K562 (cell line): ENCODE measurements around the gene C1orf116. TPM values are rescaled to one million over a fixed set of nuclear protein-coding genes. Genes with fewer than 3 reads are reported as not detected.

Experiments
- ASH1L ChIP-seq: fragments of 450-650 bp; IDR thresholded peaks from 2 replicates; pipeline ENCODE4 v1.6.1; 2018; ENCODE audit warnings: borderline replicate concordance, mild to moderate bottlenecking, low read depth; ENCODE audit not compliant: partially characterized antibody
- CBX1 ChIP-seq: sonication (generic); IDR thresholded peaks from 2 replicates; pipeline ENCODE4 v1.6.1; 2016; ENCODE audit warnings: antibody characterized with exemption, low read depth, mild to moderate bottlenecking
- DDX20 ChIP-seq: fragments of 450-650 bp; IDR thresholded peaks from 2 replicates; pipeline ENCODE4 v1.6.1; 2016; ENCODE audit warnings: missing genetic modification characterization, low read depth, mild to moderate bottlenecking, missing compliant biosample characterization, moderate library complexity
- HEY1 ChIP-seq: fragments of 250-450 bp; sonication (Bioruptor Pico); IDR thresholded peaks from 2 replicates; pipeline ENCODE4 v1.5.0; 2020; ENCODE audit warnings: mild to moderate bottlenecking, moderate library complexity, borderline replicate concordance
- HIVEP1 ChIP-seq: fragments of 250-450 bp; sonication (Bioruptor Pico); IDR thresholded peaks from 2 replicates; pipeline ENCODE4 v1.4.0; 2020; ENCODE audit warnings: mild to moderate bottlenecking
- IRF2 ChIP-seq: sonication (generic); formaldehyde crosslinking; IDR thresholded peaks from 2 replicates; pipeline ENCODE4 v1.8.1; 2022; ENCODE audit warnings: mild to moderate bottlenecking, missing genetic modification reagents
- NEUROD1 ChIP-seq: fragments of 150-350 bp; IDR thresholded peaks from 2 replicates; pipeline ENCODE4 v1.6.1; 2014; ENCODE audit warnings: borderline replicate concordance, low read length, low read depth; ENCODE audit not compliant: partially characterized antibody
- TAL1 ChIP-seq: fragments of 450-650 bp; IDR thresholded peaks from 2 replicates; pipeline ENCODE4 v1.6.1; 2016; ENCODE audit warnings: mild to moderate bottlenecking
- polyA plus RNA-seq, 8 experiments: library from polyadenylated mRNA; depleted of rRNA in 4 of 8; stranded (reverse) in 5 of 8; unstranded in 3 of 8; fragments of >200 nt; fragmentation: Nextera tagmentation in 2 of 8; fragmentation: Illumina TruSeq in 1 of 8; extraction: Ambion mirVana in 2 of 8; extraction: Trizol in 1 of 8; gene quantifications; 2 replicates each; pipeline versions ENCODE4 v1.2.1 to v1.2.3, GENCODE V29; 2011 to 2014; ENCODE audit warnings: inconsistent platforms in 1 of 8, missing spikeins in 1 of 8
- total RNA-seq, 7 experiments: library from RNA; depleted of rRNA in 6 of 7; stranded (reverse); fragments of >200 nt in 6 of 7; fragmentation: Illumina TruSeq in 2 of 7; extraction: Trizol in 2 of 7; gene quantifications; 2 replicates each; pipeline versions ENCODE4 v1.2.1 to v1.2.3, GENCODE V29; 2011 to 2021; ENCODE audit warnings: low replicate concordance in 1 of 7
- TF ChIP-seq, protein P1 (sequence below): fragments of 250-450 bp; sonication (Bioruptor Pico); IDR thresholded peaks from 2 replicates; pipeline ENCODE4 v1.4.0; 2020; ENCODE audit warnings: mild to moderate bottlenecking, moderate library complexity, borderline replicate concordance
- TF ChIP-seq, protein P2 (sequence below): IDR thresholded peaks from 3 replicates; pipeline ENCODE4 v1.6.1; 2011; ENCODE audit warnings: borderline replicate concordance, mild to moderate bottlenecking; ENCODE audit not compliant: insufficient read length, insufficient read depth
- TF ChIP-seq, protein P3 (sequence below), 3 experiments: IDR thresholded peaks in 2 of 3; conservative IDR thresholded peaks in 1 of 3; 2 replicates each; pipeline ENCODE4 v1.5.1; 2011 to 2012; ENCODE audit warnings: low read length in 3 of 3, mild to moderate bottlenecking in 3 of 3, control low read depth in 2 of 3, improper control_type of control experiment in 1 of 3, inconsistent platforms in 1 of 3, low read depth in 1 of 3, mixed read lengths in 1 of 3, moderate library complexity in 1 of 3; ENCODE audit not compliant: insufficient read depth in 2 of 3
- TF ChIP-seq, protein P4 (sequence below): IDR thresholded peaks from 2 replicates; pipeline ENCODE4 v1.6.1; 2011; ENCODE audit warnings: borderline replicate concordance, low read depth, mild to moderate bottlenecking, moderate library complexity, low read length; ENCODE audit not compliant: insufficient read depth, poor library complexity, severe bottlenecking
- TF ChIP-seq, protein P5 (sequence below): sonication (generic); IDR thresholded peaks from 2 replicates; pipeline ENCODE4 v1.6.1; 2016

The C1orf116 gene
- total and polyA plus RNA-seq, 9 of the 15 experiments (the other 6 are each of a cell fraction or from before 2014, with no cell fraction given): 0.62 to 3.0 (median 0.95) TPM

DNA sequence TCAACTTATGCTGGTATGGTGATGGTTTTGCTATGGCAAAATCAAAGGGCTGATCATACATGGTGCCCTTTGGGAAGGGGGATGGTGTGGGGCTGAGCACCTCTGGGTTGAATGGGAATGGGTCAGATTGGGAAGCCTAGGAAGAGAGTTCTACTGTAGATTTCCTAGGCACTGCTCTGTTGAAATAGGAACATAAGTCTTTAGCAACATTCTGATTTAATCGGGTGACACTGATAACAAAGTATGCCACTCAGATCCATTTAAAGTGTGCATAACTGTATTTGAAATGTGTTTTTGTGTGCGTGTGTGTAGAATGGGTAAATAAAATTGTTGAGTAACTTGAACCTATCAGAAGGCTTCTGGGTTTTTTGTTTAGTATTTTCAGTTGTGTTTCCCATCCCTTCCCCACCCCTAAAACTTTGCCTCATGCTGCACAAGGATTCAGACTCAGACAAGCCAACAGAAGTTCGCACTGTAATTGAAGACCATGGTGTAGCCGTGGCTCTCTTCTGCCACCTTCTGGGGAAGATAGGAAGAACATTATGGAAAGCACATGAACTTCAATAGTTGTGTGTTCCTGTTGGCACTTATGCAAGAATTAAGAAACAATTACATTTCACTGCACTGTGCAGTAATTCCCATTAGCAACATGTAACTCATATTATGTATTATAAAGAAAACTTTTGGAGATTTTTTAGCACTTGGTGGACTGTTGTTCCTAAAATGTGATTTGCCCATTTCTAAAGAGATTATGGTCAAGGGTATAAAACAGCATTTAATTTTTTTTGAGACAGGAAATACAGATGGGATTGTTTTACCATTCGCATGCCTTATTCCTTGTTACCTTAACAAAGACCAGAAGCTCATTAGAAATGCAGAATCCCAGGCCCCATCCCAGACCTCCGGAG lies 45.2 kb upstream of the C1orf116 start (continued):
- TF ChIP-seq, protein P1, sequence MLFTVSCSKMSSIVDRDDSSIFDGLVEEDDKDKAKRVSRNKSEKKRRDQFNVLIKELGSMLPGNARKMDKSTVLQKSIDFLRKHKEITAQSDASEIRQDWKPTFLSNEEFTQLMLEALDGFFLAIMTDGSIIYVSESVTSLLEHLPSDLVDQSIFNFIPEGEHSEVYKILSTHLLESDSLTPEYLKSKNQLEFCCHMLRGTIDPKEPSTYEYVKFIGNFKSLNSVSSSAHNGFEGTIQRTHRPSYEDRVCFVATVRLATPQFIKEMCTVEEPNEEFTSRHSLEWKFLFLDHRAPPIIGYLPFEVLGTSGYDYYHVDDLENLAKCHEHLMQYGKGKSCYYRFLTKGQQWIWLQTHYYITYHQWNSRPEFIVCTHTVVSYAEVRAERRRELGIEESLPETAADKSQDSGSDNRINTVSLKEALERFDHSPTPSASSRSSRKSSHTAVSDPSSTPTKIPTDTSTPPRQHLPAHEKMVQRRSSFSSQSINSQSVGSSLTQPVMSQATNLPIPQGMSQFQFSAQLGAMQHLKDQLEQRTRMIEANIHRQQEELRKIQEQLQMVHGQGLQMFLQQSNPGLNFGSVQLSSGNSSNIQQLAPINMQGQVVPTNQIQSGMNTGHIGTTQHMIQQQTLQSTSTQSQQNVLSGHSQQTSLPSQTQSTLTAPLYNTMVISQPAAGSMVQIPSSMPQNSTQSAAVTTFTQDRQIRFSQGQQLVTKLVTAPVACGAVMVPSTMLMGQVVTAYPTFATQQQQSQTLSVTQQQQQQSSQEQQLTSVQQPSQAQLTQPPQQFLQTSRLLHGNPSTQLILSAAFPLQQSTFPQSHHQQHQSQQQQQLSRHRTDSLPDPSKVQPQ (CRISPR knock-in tag): no peak
- TF ChIP-seq, protein P2, sequence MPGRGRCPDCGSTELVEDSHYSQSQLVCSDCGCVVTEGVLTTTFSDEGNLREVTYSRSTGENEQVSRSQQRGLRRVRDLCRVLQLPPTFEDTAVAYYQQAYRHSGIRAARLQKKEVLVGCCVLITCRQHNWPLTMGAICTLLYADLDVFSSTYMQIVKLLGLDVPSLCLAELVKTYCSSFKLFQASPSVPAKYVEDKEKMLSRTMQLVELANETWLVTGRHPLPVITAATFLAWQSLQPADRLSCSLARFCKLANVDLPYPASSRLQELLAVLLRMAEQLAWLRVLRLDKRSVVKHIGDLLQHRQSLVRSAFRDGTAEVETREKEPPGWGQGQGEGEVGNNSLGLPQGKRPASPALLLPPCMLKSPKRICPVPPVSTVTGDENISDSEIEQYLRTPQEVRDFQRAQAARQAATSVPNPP: no peak
- TF ChIP-seq CBX1 (no peak), NEUROD1 (no peak), DDX20 (tag) (no peak), TAL1 (no peak), IRF2 (CRISPR knock-in tag) (no peak), ASH1L (no peak), HIVEP1 (CRISPR knock-in tag) (no peak), HEY1 (CRISPR knock-in tag) (0 out of 2 replicates have a peak, but pooled peaks have one; percentile 69)
- TF ChIP-seq, protein P3, sequence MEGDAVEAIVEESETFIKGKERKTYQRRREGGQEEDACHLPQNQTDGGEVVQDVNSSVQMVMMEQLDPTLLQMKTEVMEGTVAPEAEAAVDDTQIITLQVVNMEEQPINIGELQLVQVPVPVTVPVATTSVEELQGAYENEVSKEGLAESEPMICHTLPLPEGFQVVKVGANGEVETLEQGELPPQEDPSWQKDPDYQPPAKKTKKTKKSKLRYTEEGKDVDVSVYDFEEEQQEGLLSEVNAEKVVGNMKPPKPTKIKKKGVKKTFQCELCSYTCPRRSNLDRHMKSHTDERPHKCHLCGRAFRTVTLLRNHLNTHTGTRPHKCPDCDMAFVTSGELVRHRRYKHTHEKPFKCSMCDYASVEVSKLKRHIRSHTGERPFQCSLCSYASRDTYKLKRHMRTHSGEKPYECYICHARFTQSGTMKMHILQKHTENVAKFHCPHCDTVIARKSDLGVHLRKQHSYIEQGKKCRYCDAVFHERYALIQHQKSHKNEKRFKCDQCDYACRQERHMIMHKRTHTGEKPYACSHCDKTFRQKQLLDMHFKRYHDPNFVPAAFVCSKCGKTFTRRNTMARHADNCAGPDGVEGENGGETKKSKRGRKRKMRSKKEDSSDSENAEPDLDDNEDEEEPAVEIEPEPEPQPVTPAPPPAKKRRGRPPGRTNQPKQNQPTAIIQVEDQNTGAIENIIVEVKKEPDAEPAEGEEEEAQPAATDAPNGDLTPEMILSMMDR (IDR thresholded peaks at IDR 0.05 in 2 of 3, conservative IDR thresholded peaks at IDR 0.05 in 1 of 3; ENCODE audit: insufficient read depth in 2 of 3, low read depth in 1 of 3, low read length in 3 of 3): peak; percentile 92 to 98 (median 95)
- TF ChIP-seq, protein P4, sequence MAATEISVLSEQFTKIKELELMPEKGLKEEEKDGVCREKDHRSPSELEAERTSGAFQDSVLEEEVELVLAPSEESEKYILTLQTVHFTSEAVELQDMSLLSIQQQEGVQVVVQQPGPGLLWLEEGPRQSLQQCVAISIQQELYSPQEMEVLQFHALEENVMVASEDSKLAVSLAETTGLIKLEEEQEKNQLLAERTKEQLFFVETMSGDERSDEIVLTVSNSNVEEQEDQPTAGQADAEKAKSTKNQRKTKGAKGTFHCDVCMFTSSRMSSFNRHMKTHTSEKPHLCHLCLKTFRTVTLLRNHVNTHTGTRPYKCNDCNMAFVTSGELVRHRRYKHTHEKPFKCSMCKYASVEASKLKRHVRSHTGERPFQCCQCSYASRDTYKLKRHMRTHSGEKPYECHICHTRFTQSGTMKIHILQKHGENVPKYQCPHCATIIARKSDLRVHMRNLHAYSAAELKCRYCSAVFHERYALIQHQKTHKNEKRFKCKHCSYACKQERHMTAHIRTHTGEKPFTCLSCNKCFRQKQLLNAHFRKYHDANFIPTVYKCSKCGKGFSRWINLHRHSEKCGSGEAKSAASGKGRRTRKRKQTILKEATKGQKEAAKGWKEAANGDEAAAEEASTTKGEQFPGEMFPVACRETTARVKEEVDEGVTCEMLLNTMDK: no peak
- TF ChIP-seq, protein P5, sequence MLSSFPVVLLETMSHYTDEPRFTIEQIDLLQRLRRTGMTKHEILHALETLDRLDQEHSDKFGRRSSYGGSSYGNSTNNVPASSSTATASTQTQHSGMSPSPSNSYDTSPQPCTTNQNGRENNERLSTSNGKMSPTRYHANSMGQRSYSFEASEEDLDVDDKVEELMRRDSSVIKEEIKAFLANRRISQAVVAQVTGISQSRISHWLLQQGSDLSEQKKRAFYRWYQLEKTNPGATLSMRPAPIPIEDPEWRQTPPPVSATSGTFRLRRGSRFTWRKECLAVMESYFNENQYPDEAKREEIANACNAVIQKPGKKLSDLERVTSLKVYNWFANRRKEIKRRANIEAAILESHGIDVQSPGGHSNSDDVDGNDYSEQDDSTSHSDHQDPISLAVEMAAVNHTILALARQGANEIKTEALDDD: no peak
